Neural cell (in vitro differentiated cells): ENCODE data around the gene PPP4R3A. TPM values are rescaled to one million over a fixed set of nuclear protein-coding genes. Genes with fewer than 3 reads are reported as not detected.

Experiments
- H2AFZ ChIP-seq: fragments of 200-600, 300-800 bp; sonication (generic), shearing (Covaris generic); 2 replicates; pipeline ENCODE4 v1.6.0; 2014; ENCODE audit warnings: low read depth, mild to moderate bottlenecking, antibody characterized with exemption, low read length, moderate library complexity
- H3F3A ChIP-seq: fragments of 200-600 bp; shearing (Covaris generic); 2 replicates; pipeline ENCODE4 v1.6.1; 2016; ENCODE audit warnings: mild to moderate bottlenecking, moderate library complexity, mixed read lengths, antibody characterized with exemption, low read length; ENCODE audit not compliant: insufficient read depth, poor library complexity, severe bottlenecking
- H3K27ac ChIP-seq: fragments of 200-600, 300-800 bp; sonication (generic), shearing (Covaris generic); 2 replicates; pipeline ENCODE4 v1.5.1; 2014; ENCODE audit warnings: mild to moderate bottlenecking, low read length, moderate library complexity
- H3K27me3 ChIP-seq: fragments of 300-800, 200-600 bp; sonication (generic), shearing (Covaris generic); 2 replicates; pipeline ENCODE4 v1.6.0; 2014; ENCODE audit warnings: mild to moderate bottlenecking, low read depth, low read length, moderate library complexity; ENCODE audit not compliant: insufficient read depth
- H3K36me3 ChIP-seq: fragments of 300-800, 200-600 bp; sonication (generic), shearing (Covaris generic); 2 replicates; pipeline ENCODE4 v1.5.1; 2014; ENCODE audit warnings: mild to moderate bottlenecking, antibody characterized with exemption, low read length, moderate library complexity; ENCODE audit not compliant: insufficient read depth
- H3K4me2 ChIP-seq: fragments of 300-800, 200-600 bp; sonication (generic), shearing (Covaris generic); 2 replicates; pipeline ENCODE4 v1.6.0; 2014; ENCODE audit warnings: mild to moderate bottlenecking, low read length
- H3K4me3 ChIP-seq: fragments of 300-800, 200-600 bp; sonication (generic), shearing (Covaris generic); 2 replicates; pipeline ENCODE4 v1.5.1; 2014; ENCODE audit warnings: mild to moderate bottlenecking, low read length, moderate library complexity
- H3K79me2 ChIP-seq: fragments of 200-600 bp; shearing (Covaris generic); replicated peaks from 2 replicates; pipeline ENCODE4 v1.6.0; 2014; ENCODE audit warnings: mild to moderate bottlenecking, low read length, moderate library complexity; ENCODE audit not compliant: insufficient read depth
- H3K9ac ChIP-seq: fragments of 300-800, 200-600 bp; sonication (generic), shearing (Covaris generic); 2 replicates; pipeline ENCODE4 v1.6.1; 2016; ENCODE audit warnings: mild to moderate bottlenecking, low read length, mixed read lengths
- H3K9me2 ChIP-seq: fragments of 200-600 bp; shearing (Covaris generic); 2 replicates; pipeline ENCODE4 v1.6.1; 2016; ENCODE audit warnings: mild to moderate bottlenecking, low read length, mixed read lengths; ENCODE audit not compliant: insufficient read depth
- H3K9me3 ChIP-seq: fragments of 200-600, 300-800 bp; sonication (generic), shearing (Covaris generic); 2 replicates; pipeline ENCODE4 v1.6.1; 2016; ENCODE audit warnings: mild to moderate bottlenecking, mixed run types, low read length, moderate library complexity, mixed read lengths
- H4K20me1 ChIP-seq: fragments of 200-600 bp; shearing (Covaris generic); 2 replicates; pipeline ENCODE4 v1.6.1; 2016; ENCODE audit warnings: mild to moderate bottlenecking, mixed run types; ENCODE audit not compliant: insufficient read depth
- EP300 ChIP-seq: fragments of 450-650 bp; conservative IDR thresholded peaks from 2 replicates; pipeline ENCODE4 v1.6.1; 2014; ENCODE audit warnings: antibody characterized with exemption, mild to moderate bottlenecking, moderate library complexity; ENCODE audit not compliant: poor library complexity, severe bottlenecking
- EZH2 ChIP-seq: fragments of 200-600, 300-800 bp; shearing (Covaris generic), sonication (generic); IDR thresholded peaks from 2 replicates; pipeline ENCODE4 v1.6.1; 2014; ENCODE audit warnings: antibody characterized with exemption, low read length, borderline replicate concordance, mild to moderate bottlenecking; ENCODE audit not compliant: insufficient read depth, poor library complexity, severe bottlenecking
- MXI1 ChIP-seq: fragments of 450-650 bp; conservative IDR thresholded peaks from 2 replicates; pipeline ENCODE4 v1.6.1; 2014; ENCODE audit warnings: antibody characterized with exemption, mild to moderate bottlenecking; ENCODE audit not compliant: poor library complexity, severe bottlenecking
- POLR2AphosphoS5 ChIP-seq: IDR thresholded peaks from 2 replicates; pipeline ENCODE4 v1.6.1; 2012
- RAD21 ChIP-seq: fragments of 450-650 bp; conservative IDR thresholded peaks from 2 replicates; pipeline ENCODE4 v1.6.1; 2014; ENCODE audit warnings: antibody characterized with exemption, mild to moderate bottlenecking, moderate library complexity
- SMC3 ChIP-seq: fragments of 450-650 bp; conservative IDR thresholded peaks from 2 replicates; pipeline ENCODE4 v1.6.1; 2014; ENCODE audit warnings: antibody characterized with exemption, mild to moderate bottlenecking, moderate library complexity; ENCODE audit not compliant: poor library complexity
- TAF1 ChIP-seq: IDR thresholded peaks from 2 replicates; pipeline ENCODE4 v1.6.1; 2012; ENCODE audit warnings: low read depth
- polyA plus RNA-seq: library from polyadenylated mRNA; depleted of rRNA; stranded (reverse); fragments of >200 nt; gene quantifications from 2 replicates; pipeline ENCODE4 v1.2.3, GENCODE V29; 2014
- TF ChIP-seq, protein P1 (sequence below): fragments of 450-650 bp; IDR thresholded peaks from 2 replicates; pipeline ENCODE4 v1.5.1; 2014; ENCODE audit warnings: antibody characterized with exemption, mild to moderate bottlenecking, moderate library complexity; ENCODE audit not compliant: poor library complexity, severe bottlenecking
- TF ChIP-seq, protein P2 (sequence below): IDR thresholded peaks from 2 replicates; pipeline ENCODE4 v1.6.1; 2012; ENCODE audit warnings: borderline replicate concordance

Gene PPP4R3A
- polyA plus RNA-seq, 1 donor from 2014 or later = 99.4 TPM

DNA sequence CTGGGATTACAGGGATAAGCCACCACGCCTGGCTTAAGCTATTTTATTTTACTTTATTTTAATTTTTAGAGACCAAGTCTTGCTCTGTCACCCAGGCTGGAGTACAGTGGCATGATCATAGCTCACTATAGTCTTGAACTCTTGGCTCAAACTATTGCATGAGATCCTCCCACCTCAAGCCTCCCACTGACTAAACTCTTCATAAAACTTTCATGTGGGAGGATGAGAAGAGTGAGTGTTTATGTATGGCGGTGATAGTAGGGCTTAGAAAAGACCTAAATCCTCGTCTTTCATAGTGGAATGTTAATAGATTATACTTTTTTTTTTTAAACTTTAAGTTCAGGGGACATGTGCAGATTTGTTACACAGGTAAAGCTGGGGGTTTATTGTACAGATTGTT, 23.5 kb upstream of the PPP4R3A start:
- no peak overlapping the region for H2AFZ ChIP-seq
- no peaks in the 10 kb centered on the region for H3K9me2 ChIP-seq
- no peak overlapping the region for H3K27ac ChIP-seq
- H3K79me2 ChIP-seq = no peaks in the 10 kb centered on the region
- TF ChIP-seq, protein P1, sequence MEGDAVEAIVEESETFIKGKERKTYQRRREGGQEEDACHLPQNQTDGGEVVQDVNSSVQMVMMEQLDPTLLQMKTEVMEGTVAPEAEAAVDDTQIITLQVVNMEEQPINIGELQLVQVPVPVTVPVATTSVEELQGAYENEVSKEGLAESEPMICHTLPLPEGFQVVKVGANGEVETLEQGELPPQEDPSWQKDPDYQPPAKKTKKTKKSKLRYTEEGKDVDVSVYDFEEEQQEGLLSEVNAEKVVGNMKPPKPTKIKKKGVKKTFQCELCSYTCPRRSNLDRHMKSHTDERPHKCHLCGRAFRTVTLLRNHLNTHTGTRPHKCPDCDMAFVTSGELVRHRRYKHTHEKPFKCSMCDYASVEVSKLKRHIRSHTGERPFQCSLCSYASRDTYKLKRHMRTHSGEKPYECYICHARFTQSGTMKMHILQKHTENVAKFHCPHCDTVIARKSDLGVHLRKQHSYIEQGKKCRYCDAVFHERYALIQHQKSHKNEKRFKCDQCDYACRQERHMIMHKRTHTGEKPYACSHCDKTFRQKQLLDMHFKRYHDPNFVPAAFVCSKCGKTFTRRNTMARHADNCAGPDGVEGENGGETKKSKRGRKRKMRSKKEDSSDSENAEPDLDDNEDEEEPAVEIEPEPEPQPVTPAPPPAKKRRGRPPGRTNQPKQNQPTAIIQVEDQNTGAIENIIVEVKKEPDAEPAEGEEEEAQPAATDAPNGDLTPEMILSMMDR = no peak
- TF ChIP-seq POLR2AphosphoS5 (no peak), EZH2 (no peak)
- no peak overlapping the region for H3K4me3 ChIP-seq
- H3K9ac ChIP-seq = no peak overlapping the region
- H3F3A ChIP-seq = no peaks in the 10 kb centered on the region
- no peaks in the 10 kb centered on the region for H4K20me1 ChIP-seq
- H3K9me3 ChIP-seq = peaks cover under 1% of the 10 kb centered on the region
- H3K36me3 ChIP-seq = no peaks in the 10 kb centered on the region
- no peaks in the 10 kb centered on the region for H3K27me3 ChIP-seq
- no peak overlapping the region for H3K4me2 ChIP-seq

DNA sequence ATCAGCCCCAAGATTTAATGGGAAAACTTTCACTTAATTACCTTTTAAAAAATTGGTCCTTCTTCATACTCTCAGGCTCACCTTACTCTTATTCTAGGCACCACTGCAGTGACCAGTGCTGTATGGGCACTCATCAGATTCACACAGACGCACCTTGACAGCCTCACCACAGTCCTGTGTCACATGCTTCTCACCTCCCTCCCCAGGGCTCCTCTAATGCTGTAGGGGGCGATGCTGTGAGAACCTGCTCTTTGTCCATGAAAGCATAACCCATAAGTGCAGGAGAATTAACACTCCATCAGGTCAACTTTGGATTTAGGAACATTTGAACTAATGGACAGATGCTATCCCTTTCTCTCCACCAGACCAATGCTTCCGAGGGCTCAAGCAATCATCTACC, 13.9 kb upstream of the PPP4R3A start:
- H3K9me2 ChIP-seq = no peaks in the 10 kb centered on the region
- no peaks in the 10 kb centered on the region for H3K36me3 ChIP-seq
- no peak overlapping the region for H2AFZ ChIP-seq
- H3K27me3 ChIP-seq = no peaks in the 10 kb centered on the region
- no peak for TF ChIP-seq TAF1
- TF ChIP-seq EZH2 = no peak
- TF ChIP-seq MXI1 = no peak
- TF ChIP-seq RAD21 = no peak
- no peak for TF ChIP-seq EP300
- TF ChIP-seq, protein P2, sequence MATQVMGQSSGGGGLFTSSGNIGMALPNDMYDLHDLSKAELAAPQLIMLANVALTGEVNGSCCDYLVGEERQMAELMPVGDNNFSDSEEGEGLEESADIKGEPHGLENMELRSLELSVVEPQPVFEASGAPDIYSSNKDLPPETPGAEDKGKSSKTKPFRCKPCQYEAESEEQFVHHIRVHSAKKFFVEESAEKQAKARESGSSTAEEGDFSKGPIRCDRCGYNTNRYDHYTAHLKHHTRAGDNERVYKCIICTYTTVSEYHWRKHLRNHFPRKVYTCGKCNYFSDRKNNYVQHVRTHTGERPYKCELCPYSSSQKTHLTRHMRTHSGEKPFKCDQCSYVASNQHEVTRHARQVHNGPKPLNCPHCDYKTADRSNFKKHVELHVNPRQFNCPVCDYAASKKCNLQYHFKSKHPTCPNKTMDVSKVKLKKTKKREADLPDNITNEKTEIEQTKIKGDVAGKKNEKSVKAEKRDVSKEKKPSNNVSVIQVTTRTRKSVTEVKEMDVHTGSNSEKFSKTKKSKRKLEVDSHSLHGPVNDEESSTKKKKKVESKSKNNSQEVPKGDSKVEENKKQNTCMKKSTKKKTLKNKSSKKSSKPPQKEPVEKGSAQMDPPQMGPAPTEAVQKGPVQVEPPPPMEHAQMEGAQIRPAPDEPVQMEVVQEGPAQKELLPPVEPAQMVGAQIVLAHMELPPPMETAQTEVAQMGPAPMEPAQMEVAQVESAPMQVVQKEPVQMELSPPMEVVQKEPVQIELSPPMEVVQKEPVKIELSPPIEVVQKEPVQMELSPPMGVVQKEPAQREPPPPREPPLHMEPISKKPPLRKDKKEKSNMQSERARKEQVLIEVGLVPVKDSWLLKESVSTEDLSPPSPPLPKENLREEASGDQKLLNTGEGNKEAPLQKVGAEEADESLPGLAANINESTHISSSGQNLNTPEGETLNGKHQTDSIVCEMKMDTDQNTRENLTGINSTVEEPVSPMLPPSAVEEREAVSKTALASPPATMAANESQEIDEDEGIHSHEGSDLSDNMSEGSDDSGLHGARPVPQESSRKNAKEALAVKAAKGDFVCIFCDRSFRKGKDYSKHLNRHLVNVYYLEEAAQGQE = no peak
- TF ChIP-seq, protein P1 = no peak
- TF ChIP-seq SMC3 = no peak
- TF ChIP-seq POLR2AphosphoS5 = no peak
- H3K79me2 ChIP-seq = no peaks in the 10 kb centered on the region
- H3K9me3 ChIP-seq = no peaks in the 10 kb centered on the region
- no peak overlapping the region for H3K9ac ChIP-seq
- no peaks in the 10 kb centered on the region for H4K20me1 ChIP-seq
- no peak overlapping the region for H3K4me3 ChIP-seq
- H3K27ac ChIP-seq = no peak overlapping the region
- no peak overlapping the region for H3K4me2 ChIP-seq
- no peaks in the 10 kb centered on the region for H3F3A ChIP-seq
